HFFc6 (cell line): Measurements from ENCODE around the gene C19orf47. TPM values are rescaled to one million over a fixed set of nuclear protein-coding genes. Genes with fewer than 3 reads are reported as not detected.
A peak's percentile ranks its signal among the peaks of the same experiment; 100 is the strongest.

Source experiments
- DNase-seq: peaks from one replicate; pipeline ENCODE4 v3.0.0-alpha.2; 2018
- H3K27ac Mint-ChIP-seq: 2 replicates; pipeline ENCODE4 v1.8.0; 2020; ENCODE audit warnings: mild to moderate bottlenecking, mixed read lengths
- H3K27me3 Mint-ChIP-seq: 2 replicates; pipeline ENCODE4 v1.8.0; 2021; ENCODE audit warnings: mild to moderate bottlenecking, moderate library complexity, mixed read lengths; ENCODE audit not compliant: insufficient read depth
- H3K36me3 Mint-ChIP-seq: 2 replicates; pipeline ENCODE4 v1.8.0; 2021; ENCODE audit warnings: low read depth, mixed read lengths
- H3K4me1 Mint-ChIP-seq: 2 replicates; pipeline ENCODE4 v1.8.0; 2020; ENCODE audit warnings: low read depth, mixed read lengths
- H3K4me3 Mint-ChIP-seq: 2 replicates; pipeline ENCODE4 v1.8.0; 2020; ENCODE audit warnings: mild to moderate bottlenecking, moderate library complexity, mixed read lengths
- H3K9me3 Mint-ChIP-seq: 2 replicates; pipeline ENCODE4 v1.8.0; 2020; ENCODE audit warnings: mild to moderate bottlenecking, mixed read lengths
- total RNA-seq, 6 experiments: library from RNA; stranded (reverse); fragmentation: NEBNext Ultra II Directional; extraction: Animal tissue kit (Norgen Biotek cat#: 25700); gene quantifications; 2 replicates in 1 of 6; 3 replicates in 5 of 6; pipeline ENCODE4 v1.2.3, GENCODE V29; 2021
- TF ChIP-seq, protein P1 (sequence below): fragments of 200-600 bp; sonication (generic); IDR thresholded peaks from 2 replicates; pipeline ENCODE4 v1.5.0; 2021; ENCODE audit warnings: antibody characterized with exemption, mild to moderate bottlenecking

Gene C19orf47
- total RNA-seq, 6 experiments from 2014 or later, result 15.8 to 20.0 (median 18.5) TPM

DNA sequence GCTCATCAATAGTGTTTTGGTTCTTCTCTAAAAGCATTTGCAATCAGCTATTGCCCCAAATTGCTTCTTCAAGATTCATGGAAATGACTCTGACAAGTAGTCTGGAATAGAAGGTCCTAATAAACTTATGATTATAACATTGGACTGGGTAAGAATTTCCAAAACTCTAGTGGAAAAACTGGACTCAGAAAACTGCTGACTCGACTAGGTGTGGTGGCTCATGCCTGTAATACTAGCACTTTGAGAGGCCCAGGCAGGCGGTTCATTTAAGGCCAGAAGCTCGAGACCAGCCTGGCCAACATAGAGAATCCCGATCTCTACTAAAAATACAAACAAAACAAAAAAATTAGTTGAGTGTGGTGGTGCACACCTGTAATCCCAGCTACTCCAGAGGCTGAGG, 47.5 kb downstream of the C19orf47 start:
- Mint-ChIP-seq H3K4me1 (peaks cover 12% of the 10 kb centered on the region), H3K4me3 (no peak overlapping the region), H3K36me3 (no peaks in the 10 kb centered on the region), H3K27me3 (no peaks in the 10 kb centered on the region; the same call in 1 of the 2 replicates), H3K9me3 (no peaks in the 10 kb centered on the region), H3K27ac (no peak overlapping the region)
- TF ChIP-seq, protein P1, sequence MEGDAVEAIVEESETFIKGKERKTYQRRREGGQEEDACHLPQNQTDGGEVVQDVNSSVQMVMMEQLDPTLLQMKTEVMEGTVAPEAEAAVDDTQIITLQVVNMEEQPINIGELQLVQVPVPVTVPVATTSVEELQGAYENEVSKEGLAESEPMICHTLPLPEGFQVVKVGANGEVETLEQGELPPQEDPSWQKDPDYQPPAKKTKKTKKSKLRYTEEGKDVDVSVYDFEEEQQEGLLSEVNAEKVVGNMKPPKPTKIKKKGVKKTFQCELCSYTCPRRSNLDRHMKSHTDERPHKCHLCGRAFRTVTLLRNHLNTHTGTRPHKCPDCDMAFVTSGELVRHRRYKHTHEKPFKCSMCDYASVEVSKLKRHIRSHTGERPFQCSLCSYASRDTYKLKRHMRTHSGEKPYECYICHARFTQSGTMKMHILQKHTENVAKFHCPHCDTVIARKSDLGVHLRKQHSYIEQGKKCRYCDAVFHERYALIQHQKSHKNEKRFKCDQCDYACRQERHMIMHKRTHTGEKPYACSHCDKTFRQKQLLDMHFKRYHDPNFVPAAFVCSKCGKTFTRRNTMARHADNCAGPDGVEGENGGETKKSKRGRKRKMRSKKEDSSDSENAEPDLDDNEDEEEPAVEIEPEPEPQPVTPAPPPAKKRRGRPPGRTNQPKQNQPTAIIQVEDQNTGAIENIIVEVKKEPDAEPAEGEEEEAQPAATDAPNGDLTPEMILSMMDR, result no peak
- no peak for DNase-seq

DNA sequence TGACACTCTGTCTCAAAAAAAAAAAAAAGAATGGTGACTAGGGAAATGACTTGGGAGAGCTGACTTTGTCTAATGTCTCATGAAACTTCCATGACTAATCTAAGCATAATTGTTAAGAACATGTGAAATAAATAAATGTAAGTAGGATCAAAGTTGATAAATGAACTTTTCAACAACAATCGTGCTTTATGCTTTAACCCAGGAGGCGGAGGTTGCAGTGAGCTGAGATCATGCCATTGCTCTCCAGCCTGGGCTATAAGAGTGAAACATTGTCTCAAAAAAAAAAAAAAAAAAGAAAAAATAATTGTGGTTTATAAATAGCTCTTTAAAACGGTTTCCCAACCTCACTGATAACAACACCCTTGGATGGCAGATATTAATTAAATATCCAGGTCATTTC, 50.2 kb downstream of the C19orf47 start:
- no peaks in the 10 kb centered on the region for H3K4me1 Mint-ChIP-seq
- H3K36me3 Mint-ChIP-seq, result no peaks in the 10 kb centered on the region
- no peak overlapping the region for H3K27ac Mint-ChIP-seq
- no peak overlapping the region for H3K4me3 Mint-ChIP-seq
- no peak for DNase-seq
- TF ChIP-seq, protein P1, result no peak
- no peaks in the 10 kb centered on the region for H3K9me3 Mint-ChIP-seq
- no peaks in the 10 kb centered on the region for H3K27me3 Mint-ChIP-seq

DNA sequence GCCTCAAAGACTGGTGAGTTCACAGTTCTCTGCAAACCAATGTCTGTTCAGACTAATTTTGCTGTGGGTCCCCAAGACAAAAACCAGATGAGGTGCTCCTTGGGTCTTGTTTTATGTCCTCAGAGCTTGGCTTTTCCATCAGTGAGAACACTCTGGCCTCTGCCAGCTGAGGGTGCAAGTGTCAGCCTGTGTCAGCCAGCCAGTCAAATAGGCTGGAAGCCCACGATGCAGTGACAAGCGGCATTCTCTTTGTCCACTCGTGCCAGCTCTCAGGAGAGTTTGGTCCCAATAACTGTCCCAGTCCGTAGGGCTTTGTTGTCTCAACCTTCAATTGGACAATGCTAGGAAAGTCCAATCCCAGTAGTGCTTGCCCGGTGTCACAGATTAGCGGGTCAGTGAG, 53.6 kb downstream of the C19orf47 start:
- Mint-ChIP-seq H3K36me3 (no peaks in the 10 kb centered on the region), H3K27ac (no peak overlapping the region), H3K4me1 (no peaks in the 10 kb centered on the region), H3K9me3 (no peaks in the 10 kb centered on the region), H3K4me3 (no peak overlapping the region), H3K27me3 (no peaks in the 10 kb centered on the region)
- TF ChIP-seq, protein P1, result no peak
- no peak for DNase-seq

DNA sequence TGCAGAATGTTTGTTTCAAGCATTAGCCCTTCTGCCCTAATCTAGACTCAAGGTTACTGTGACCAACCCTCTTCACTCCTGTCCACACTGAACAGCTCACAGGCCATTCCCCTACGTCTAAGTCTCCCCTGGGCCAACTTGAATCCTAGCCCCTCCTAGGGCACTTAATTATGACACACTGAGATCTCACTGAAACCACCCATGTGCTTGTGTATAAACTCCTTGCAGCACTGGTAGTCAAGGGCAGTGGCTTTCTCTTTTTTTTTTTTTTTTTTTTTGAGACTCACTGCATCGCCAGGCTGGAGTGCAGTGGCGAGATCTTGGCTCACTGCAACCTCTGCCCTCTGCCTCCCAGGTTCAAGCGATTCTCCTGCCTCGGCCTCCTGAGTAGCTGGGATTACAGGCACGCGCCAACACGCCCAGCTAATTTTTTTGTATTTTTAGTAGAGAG, 61.2 kb downstream of the C19orf47 start:
- TF ChIP-seq, protein P1, result no peak
- Mint-ChIP-seq H3K4me1 (peaks cover 35% of the 10 kb centered on the region), H3K4me3 (peak overlapping the region; percentile 90; the same call in 1 of the 2 replicates), H3K9me3 (no peaks in the 10 kb centered on the region), H3K36me3 (no peaks in the 10 kb centered on the region), H3K27me3 (no peaks in the 10 kb centered on the region; the same call in 1 of the 2 replicates), H3K27ac (peak overlapping the region; percentile 100)
- no peak for DNase-seq

DNA sequence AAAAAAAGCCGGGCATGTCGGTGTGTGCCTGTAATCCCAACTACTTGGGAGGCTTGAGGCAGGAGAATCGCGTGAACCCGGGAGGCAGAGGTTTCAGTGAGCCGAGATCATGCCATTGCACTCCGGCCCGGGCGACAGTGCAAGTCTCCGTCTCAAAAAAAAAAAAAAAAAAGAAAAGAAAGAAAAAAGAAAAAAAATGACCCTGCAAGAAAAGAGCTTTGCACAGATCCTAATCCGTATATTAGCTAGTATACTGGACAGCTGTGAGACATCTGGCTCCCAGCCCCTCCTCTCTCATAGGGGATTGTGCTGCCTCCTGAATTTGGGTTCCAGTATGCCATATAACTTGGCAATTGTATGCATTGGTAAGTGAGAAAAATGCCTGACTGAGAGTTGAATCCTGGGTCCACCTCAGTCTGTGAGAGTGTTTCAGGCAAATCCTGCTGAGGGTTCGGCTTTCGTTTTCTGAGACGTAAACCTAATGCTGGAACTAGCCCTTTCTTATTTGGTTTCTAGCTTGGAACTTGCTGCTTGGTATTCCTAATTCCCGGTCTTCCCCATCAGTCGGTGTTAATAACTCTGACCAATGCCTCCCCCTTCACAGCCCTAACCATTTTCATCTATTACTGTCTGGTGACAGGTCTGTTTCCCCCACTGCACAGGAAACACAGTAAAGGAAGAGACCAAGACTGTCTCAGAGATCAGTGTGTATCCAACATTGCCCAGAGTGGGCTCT, 61.8 kb downstream of the C19orf47 start:
- Mint-ChIP-seq H3K4me1 (peaks cover 35% of the 10 kb centered on the region), H3K36me3 (no peaks in the 10 kb centered on the region), H3K9me3 (no peaks in the 10 kb centered on the region)

More for the DNA sequence above, 61.8 kb downstream of the C19orf47 start:
- TF ChIP-seq, protein P1, result no peak
- Mint-ChIP-seq H3K27me3 (no peaks in the 10 kb centered on the region; the same call in 1 of the 2 replicates), H3K27ac (peak overlapping the region; percentile 100), H3K4me3 (peak overlapping the region; percentile 90)
- DNase-seq, result no peak
